SU-DHL-6 (cell line): Measurements from ENCODE around the gene KLF15.

ENCODE experiments used
- EZH2phosphoT487 ChIP-seq: fragments of 200-600 bp; sonication (generic), shearing (Covaris generic); conservative IDR thresholded peaks from 2 replicates; pipeline ENCODE4 v1.6.1; 2018; ENCODE audit warnings: mild to moderate bottlenecking, antibody characterized with exemption, low read length, moderate library complexity, mixed read lengths
- TF ChIP-seq, protein P1 (sequence below): fragments of 200-600 bp; sonication (generic); IDR thresholded peaks from one replicate; pipeline ENCODE4 v1.5.1; 2017; ENCODE audit warnings: antibody characterized with exemption, mild to moderate bottlenecking, low read length, moderate library complexity; ENCODE audit not compliant: insufficient read depth, poor library complexity, severe bottlenecking

DNA sequence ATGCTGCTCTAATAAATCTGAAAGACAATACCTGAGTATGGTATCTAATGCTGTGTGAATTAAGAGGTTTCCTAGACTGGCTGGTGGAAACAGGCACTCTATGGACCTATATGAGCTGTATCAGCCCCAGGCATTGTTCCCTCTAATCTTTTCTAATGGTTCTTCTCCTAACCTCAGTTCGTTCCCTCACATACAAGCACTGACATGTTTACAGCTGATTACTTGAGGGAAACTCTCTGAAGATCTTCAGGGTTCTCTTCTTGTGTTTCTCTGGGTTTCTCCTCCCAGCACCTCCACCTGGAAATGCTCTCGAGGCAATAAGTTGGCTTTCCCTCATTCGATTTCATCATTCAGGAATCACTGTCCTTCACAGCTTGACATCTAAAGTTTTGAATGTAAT lies 52.9 kb downstream of the KLF15 start:
- TF ChIP-seq, protein P1, sequence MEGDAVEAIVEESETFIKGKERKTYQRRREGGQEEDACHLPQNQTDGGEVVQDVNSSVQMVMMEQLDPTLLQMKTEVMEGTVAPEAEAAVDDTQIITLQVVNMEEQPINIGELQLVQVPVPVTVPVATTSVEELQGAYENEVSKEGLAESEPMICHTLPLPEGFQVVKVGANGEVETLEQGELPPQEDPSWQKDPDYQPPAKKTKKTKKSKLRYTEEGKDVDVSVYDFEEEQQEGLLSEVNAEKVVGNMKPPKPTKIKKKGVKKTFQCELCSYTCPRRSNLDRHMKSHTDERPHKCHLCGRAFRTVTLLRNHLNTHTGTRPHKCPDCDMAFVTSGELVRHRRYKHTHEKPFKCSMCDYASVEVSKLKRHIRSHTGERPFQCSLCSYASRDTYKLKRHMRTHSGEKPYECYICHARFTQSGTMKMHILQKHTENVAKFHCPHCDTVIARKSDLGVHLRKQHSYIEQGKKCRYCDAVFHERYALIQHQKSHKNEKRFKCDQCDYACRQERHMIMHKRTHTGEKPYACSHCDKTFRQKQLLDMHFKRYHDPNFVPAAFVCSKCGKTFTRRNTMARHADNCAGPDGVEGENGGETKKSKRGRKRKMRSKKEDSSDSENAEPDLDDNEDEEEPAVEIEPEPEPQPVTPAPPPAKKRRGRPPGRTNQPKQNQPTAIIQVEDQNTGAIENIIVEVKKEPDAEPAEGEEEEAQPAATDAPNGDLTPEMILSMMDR: no peak
- no peak for TF ChIP-seq EZH2phosphoT487
